Smooth muscle cell (in vitro differentiated cells): ENCODE results near the gene ZAR1. TPM values are rescaled to one million over a fixed set of nuclear protein-coding genes. Genes with fewer than 3 reads are reported as not detected.

Source experiments
- DNase-seq: peaks from one replicate; lab custom pipeline; 2025; ENCODE audit not compliant: unreplicated experiment; lab: John Stamatoyannopoulos, UW
- H2AFZ ChIP-seq: fragments of 200-600 bp; sonication (generic); 2 replicates; pipeline ENCODE4 v1.6.0; 2016; ENCODE audit warnings: antibody characterized with exemption, low read depth, mild to moderate bottlenecking
- H3F3A ChIP-seq: fragments of 200-600 bp; sonication (generic); 2 replicates; pipeline ENCODE4 v1.6.0; 2017; ENCODE audit warnings: antibody characterized with exemption, low read depth
- H3K27ac ChIP-seq: fragments of 200-600 bp; sonication (generic); 2 replicates; pipeline ENCODE4 v1.5.1; 2016; ENCODE audit warnings: low read depth, mild to moderate bottlenecking
- H3K27me3 ChIP-seq: fragments of 200-600 bp; sonication (generic); 2 replicates; pipeline ENCODE4 v1.6.1; 2016; ENCODE audit warnings: low read depth, mild to moderate bottlenecking
- H3K36me3 ChIP-seq: fragments of 200-600 bp; sonication (generic); 2 replicates; pipeline ENCODE4 v1.5.1; 2016; ENCODE audit warnings: low read depth
- H3K4me1 ChIP-seq: fragments of 200-600 bp; sonication (generic); 2 replicates; pipeline ENCODE4 v1.5.1; 2016; ENCODE audit warnings: low read depth
- H3K4me2 ChIP-seq: fragments of 200-600 bp; sonication (generic); 2 replicates; pipeline ENCODE4 v1.6.0; 2016; ENCODE audit warnings: mild to moderate bottlenecking
- H3K4me3 ChIP-seq: fragments of 200-600 bp; sonication (generic); 2 replicates; pipeline ENCODE4 v1.5.1; 2016; ENCODE audit warnings: mild to moderate bottlenecking
- H3K79me2 ChIP-seq: fragments of 200-600 bp; sonication (generic); 2 replicates; pipeline ENCODE4 v1.6.0; 2016; ENCODE audit warnings: low read depth, mild to moderate bottlenecking
- H3K9ac ChIP-seq: fragments of 200-600 bp; sonication (generic); 2 replicates; pipeline ENCODE4 v1.6.0; 2016; ENCODE audit warnings: low read depth
- H3K9me3 ChIP-seq: fragments of 200-600 bp; sonication (generic); replicated peaks from 2 replicates; pipeline ENCODE4 v1.5.1; 2016; ENCODE audit warnings: low read depth
- H4K20me1 ChIP-seq: fragments of 200-600 bp; sonication (generic); 2 replicates; pipeline ENCODE4 v1.6.0; 2016; ENCODE audit warnings: low read depth
- WGBS: methylation state at CpG from one replicate; pipeline ENCODE4 v1.1.7; 2016; ENCODE audit warnings: low lambda C conversion rate; 5-methylcytosine and 5-hydroxymethylcytosine counted together
- polyA plus RNA-seq: library from polyadenylated mRNA; unstranded; fragments of >200 nt; fragmentation: Nextera tagmentation; extraction: Ambion mirVana; gene quantifications from 2 replicates; pipeline ENCODE4 v1.2.1, GENCODE V29; 2016
- total RNA-seq: library from RNA; depleted of rRNA; stranded (reverse); fragments of >200 nt; gene quantifications from 2 replicates; pipeline ENCODE4 v1.2.3, GENCODE V29; 2014
- TF ChIP-seq, protein P1 (sequence below): fragments of 200-600 bp; sonication (generic); IDR thresholded peaks from 2 replicates; pipeline ENCODE4 v1.5.1; 2017; ENCODE audit warnings: borderline replicate concordance, mild to moderate bottlenecking, antibody characterized with exemption; ENCODE audit not compliant: insufficient read depth, poor library complexity, severe bottlenecking

The ZAR1 gene
- total and polyA plus RNA-seq, 2 experiments from 2014 or later = not detected

DNA sequence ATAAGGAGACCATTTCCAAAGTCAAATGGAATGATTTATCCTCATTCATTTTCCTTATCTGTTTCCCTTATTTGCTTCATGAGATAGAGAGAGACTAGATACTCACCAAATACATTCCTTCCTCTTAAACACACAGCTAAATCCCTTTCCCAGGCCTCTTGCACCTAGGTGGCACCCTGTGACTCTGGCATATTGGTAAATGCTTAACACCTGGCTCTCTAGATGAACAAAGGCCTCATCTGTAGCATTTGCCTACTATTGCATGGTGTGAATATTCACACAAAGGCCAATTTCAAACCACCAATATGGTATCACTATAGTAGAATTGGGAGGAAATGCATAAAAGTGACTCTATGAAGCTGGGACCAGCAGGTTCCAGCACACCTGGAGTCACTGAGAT is 29.1 kb upstream of the ZAR1 start:
- H3K36me3 ChIP-seq = no peaks in the 10 kb centered on the region
- no peaks in the 10 kb centered on the region for H4K20me1 ChIP-seq
- no peaks in the 10 kb centered on the region for H3K9me3 ChIP-seq
- no peak overlapping the region for H3K9ac ChIP-seq
- no peak for DNase-seq
- H3K4me3 ChIP-seq = no peak overlapping the region
- H2AFZ ChIP-seq = no peak overlapping the region
- TF ChIP-seq, protein P1, sequence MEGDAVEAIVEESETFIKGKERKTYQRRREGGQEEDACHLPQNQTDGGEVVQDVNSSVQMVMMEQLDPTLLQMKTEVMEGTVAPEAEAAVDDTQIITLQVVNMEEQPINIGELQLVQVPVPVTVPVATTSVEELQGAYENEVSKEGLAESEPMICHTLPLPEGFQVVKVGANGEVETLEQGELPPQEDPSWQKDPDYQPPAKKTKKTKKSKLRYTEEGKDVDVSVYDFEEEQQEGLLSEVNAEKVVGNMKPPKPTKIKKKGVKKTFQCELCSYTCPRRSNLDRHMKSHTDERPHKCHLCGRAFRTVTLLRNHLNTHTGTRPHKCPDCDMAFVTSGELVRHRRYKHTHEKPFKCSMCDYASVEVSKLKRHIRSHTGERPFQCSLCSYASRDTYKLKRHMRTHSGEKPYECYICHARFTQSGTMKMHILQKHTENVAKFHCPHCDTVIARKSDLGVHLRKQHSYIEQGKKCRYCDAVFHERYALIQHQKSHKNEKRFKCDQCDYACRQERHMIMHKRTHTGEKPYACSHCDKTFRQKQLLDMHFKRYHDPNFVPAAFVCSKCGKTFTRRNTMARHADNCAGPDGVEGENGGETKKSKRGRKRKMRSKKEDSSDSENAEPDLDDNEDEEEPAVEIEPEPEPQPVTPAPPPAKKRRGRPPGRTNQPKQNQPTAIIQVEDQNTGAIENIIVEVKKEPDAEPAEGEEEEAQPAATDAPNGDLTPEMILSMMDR = no peak
- H3K4me2 ChIP-seq = no peak overlapping the region
- peaks cover 2% of the 10 kb centered on the region for H3K27me3 ChIP-seq
- no peaks in the 10 kb centered on the region for H3K79me2 ChIP-seq
- H3F3A ChIP-seq = no peaks in the 10 kb centered on the region
- H3K4me1 ChIP-seq = no peaks in the 10 kb centered on the region
- no peak overlapping the region for H3K27ac ChIP-seq

DNA sequence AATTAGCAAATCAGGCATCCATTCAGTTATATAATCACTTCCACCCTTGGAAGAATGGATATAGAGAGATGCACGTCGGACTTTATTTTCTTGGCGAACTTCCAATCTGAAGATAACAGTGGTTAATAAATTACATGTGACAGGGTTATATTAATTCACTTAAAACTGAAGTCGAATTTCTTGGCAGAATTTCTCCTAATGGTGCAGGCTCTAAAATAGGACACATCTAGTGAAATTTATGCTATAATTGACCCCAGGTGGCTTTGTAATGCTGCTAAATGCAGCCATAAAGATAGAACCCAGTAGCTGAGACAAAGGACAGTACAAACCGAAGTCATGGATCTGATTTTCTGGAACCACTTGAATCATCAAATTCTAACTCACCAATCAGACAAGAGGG is 27.7 kb upstream of the ZAR1 start:
- WGBS = 69% methylated on average over 5 of the region's 5 CpGs
- Histone ChIP-seq H3K79me2 (no peaks in the 10 kb centered on the region), H3K27me3 (no peaks in the 10 kb centered on the region), H3K27ac (no peak overlapping the region), H3K9ac (no peak overlapping the region), H3K36me3 (no peaks in the 10 kb centered on the region), H3K9me3 (no peaks in the 10 kb centered on the region), H3F3A (no peaks in the 10 kb centered on the region), H3K4me2 (no peak overlapping the region), H4K20me1 (no peaks in the 10 kb centered on the region), H3K4me1 (no peaks in the 10 kb centered on the region), H3K4me3 (no peak overlapping the region), H2AFZ (no peak overlapping the region)
- TF ChIP-seq, protein P1 = no peak
- no peak for DNase-seq

DNA sequence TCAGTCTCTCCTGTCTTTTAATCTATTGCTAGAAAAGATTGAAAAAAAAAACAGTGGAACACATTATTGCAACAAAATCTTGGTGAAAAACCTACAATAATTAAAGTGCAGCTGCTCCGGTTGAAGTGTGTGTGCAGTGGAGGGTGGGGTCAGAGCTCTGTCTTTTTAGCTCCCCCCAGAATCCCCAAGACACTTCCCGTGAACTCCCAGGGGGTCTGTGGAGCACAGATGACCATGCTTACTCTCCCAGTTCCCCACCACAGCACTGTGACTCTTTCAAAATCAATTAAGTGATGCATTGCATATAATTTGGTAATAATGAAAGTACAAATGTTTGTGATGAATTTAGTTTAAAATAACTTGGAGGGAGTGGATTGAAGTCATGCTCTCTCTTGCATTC is 22.6 kb upstream of the ZAR1 start:
- Histone ChIP-seq H3K4me3 (no peak overlapping the region), H3K9ac (no peak overlapping the region), H3K4me1 (no peaks in the 10 kb centered on the region), H3K36me3 (no peaks in the 10 kb centered on the region), H3F3A (no peaks in the 10 kb centered on the region), H3K27me3 (no peaks in the 10 kb centered on the region), H3K9me3 (no peaks in the 10 kb centered on the region), H4K20me1 (no peaks in the 10 kb centered on the region), H3K27ac (no peak overlapping the region), H3K79me2 (no peaks in the 10 kb centered on the region), H2AFZ (no peak overlapping the region), H3K4me2 (no peak overlapping the region)
- DNase-seq = no peak
- 81% methylated on average over 2 of the region's 2 CpGs for WGBS
- TF ChIP-seq, protein P1 = no peak

DNA sequence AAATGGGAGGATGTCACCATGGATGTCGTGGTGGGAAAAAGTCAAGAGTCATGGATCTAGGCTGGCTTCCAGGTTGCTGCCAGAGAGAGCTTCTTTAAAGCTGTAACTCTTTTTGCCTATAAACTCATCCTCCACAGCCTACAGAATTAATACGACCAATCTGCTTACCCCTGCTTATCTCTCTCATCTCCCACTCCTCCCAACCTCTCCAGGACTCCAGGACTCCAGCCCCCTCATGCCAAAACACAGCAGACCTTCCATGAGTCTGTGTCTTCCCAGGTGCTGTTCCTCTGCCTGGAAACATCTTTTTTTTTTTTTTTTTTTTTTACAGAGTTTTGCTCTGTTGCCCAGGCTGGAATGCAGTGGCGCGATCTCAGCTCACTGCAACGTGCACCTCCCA is 22.2 kb upstream of the ZAR1 start:
- Histone ChIP-seq H2AFZ (no peak overlapping the region), H3K27ac (no peak overlapping the region), H3F3A (no peaks in the 10 kb centered on the region), H3K9me3 (no peaks in the 10 kb centered on the region), H3K79me2 (no peaks in the 10 kb centered on the region), H3K9ac (no peak overlapping the region), H3K4me3 (no peak overlapping the region), H3K4me1 (no peaks in the 10 kb centered on the region), H3K36me3 (no peaks in the 10 kb centered on the region), H4K20me1 (no peaks in the 10 kb centered on the region), H3K27me3 (no peaks in the 10 kb centered on the region), H3K4me2 (no peak overlapping the region)
- no peak for DNase-seq
- TF ChIP-seq, protein P1 = no peak
- 91% methylated on average over 5 of the region's 5 CpGs for WGBS
